Uterus (tissue), 2 donors: ENCODE measurements around the gene GALK2.

Experiments used
- POLR2A ChIP-seq, 2 donors: fragments of 450-650 bp; IDR thresholded peaks; one replicate each; pipeline ENCODE4 v1.6.1; 2016; ENCODE audit warnings: antibody characterized with exemption in 2 of 2, mild to moderate bottlenecking in 1 of 2, moderate library complexity in 1 of 2
- TF ChIP-seq, protein P1 (sequence below), 4 experiments: fragments of 200-600 bp in 2 of 4; fragments of 450-650 bp in 2 of 4; sonication (generic) in 2 of 4; IDR thresholded peaks; one replicate each; pipeline ENCODE4 v1.5.1; 2016 to 2019; ENCODE audit warnings: antibody characterized with exemption in 4 of 4, mild to moderate bottlenecking in 2 of 4, moderate library complexity in 1 of 4

DNA sequence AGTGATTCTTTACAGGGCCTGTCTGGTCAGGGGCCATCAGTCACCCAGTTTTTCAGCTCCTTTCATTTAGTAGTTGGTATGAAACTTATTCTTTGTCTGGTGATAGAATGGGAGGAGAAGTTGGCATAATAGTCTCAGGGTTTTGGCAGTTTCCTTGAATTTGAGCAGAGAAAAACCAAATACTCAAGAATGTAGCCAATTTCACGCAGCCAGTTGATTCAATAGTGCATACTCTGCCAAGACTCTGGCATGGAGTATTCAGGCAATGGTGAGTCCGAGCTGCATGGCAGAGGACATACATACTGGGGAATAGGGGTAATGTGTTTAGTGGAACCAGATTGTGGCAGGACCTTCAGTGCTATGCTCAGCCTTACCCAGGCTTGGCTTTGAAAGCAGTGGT, 118.3 kb downstream of the GALK2 start:
- TF ChIP-seq POLR2A (IDR thresholded peaks at IDR 0.05) = no peak
- TF ChIP-seq, protein P1, sequence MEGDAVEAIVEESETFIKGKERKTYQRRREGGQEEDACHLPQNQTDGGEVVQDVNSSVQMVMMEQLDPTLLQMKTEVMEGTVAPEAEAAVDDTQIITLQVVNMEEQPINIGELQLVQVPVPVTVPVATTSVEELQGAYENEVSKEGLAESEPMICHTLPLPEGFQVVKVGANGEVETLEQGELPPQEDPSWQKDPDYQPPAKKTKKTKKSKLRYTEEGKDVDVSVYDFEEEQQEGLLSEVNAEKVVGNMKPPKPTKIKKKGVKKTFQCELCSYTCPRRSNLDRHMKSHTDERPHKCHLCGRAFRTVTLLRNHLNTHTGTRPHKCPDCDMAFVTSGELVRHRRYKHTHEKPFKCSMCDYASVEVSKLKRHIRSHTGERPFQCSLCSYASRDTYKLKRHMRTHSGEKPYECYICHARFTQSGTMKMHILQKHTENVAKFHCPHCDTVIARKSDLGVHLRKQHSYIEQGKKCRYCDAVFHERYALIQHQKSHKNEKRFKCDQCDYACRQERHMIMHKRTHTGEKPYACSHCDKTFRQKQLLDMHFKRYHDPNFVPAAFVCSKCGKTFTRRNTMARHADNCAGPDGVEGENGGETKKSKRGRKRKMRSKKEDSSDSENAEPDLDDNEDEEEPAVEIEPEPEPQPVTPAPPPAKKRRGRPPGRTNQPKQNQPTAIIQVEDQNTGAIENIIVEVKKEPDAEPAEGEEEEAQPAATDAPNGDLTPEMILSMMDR (IDR thresholded peaks at IDR 0.05) = no peak
